K562 (cell line): Measurements from ENCODE around the gene PHYKPL.

Experiments
- ATF1 ChIP-seq, 2 experiments: fragments of 450-650 bp in 1 of 2; IDR thresholded peaks; 2 replicates each; pipeline ENCODE4 v1.6.1; 2016; ENCODE audit warnings: missing compliant biosample characterization in 1 of 2, missing genetic modification characterization in 1 of 2
- CHD4 ChIP-seq: fragments of 200-600 bp; sonication (generic); IDR thresholded peaks from 3 replicates; pipeline ENCODE4 v1.6.1; 2012; ENCODE audit warnings: low read depth, mild to moderate bottlenecking, mixed read lengths, low read length, inconsistent platforms; ENCODE audit not compliant: insufficient read depth, insufficient replicate concordance, poor library complexity, severe bottlenecking
- HDAC1 ChIP-seq, 2 experiments: fragments of 450-650 bp; IDR thresholded peaks; 2 replicates each; pipeline ENCODE4 v1.6.1; 2016 to 2017; ENCODE audit warnings: inconsistent platforms in 1 of 2, mild to moderate bottlenecking in 1 of 2, moderate library complexity in 1 of 2
- HDAC6 ChIP-seq: IDR thresholded peaks from 2 replicates; pipeline ENCODE4 v1.6.1; 2012; ENCODE audit warnings: low read depth, mild to moderate bottlenecking, control low read depth, inconsistent platforms, low read length, moderate library complexity
- NR1H2 ChIP-seq: sonication (generic); formaldehyde crosslinking; IDR thresholded peaks from 2 replicates; pipeline ENCODE4 v1.4.0; 2020; ENCODE audit warnings: mild to moderate bottlenecking, missing genetic modification reagents
- TCF7 ChIP-seq: sonication (generic); IDR thresholded peaks from 2 replicates; pipeline ENCODE4 v1.6.1; 2016; ENCODE audit warnings: antibody characterized with exemption, borderline replicate concordance
- ZBTB1 ChIP-seq: sonication (generic); formaldehyde crosslinking; IDR thresholded peaks from 2 replicates; pipeline ENCODE4 v1.8.1; 2023; ENCODE audit warnings: missing genetic modification reagents, low read depth, mild to moderate bottlenecking, borderline replicate concordance
- TF ChIP-seq, protein P1 (sequence below): fragments of 250-450 bp; sonication (Bioruptor Pico); IDR thresholded peaks from 2 replicates; pipeline ENCODE4 v1.8.0; 2021; ENCODE audit warnings: mild to moderate bottlenecking, moderate library complexity
- TF ChIP-seq, protein P2 (sequence below), 2 experiments: fragments of 450-650 bp; formaldehyde crosslinking in 1 of 2; IDR thresholded peaks; 2 replicates each; pipeline versions ENCODE4 v1.4.0 to v1.6.1; 2014 to 2020; ENCODE audit warnings: mild to moderate bottlenecking in 2 of 2, borderline replicate concordance in 1 of 2, low read depth in 1 of 2
- TF ChIP-seq, protein P3 (sequence below): fragments of 450-650 bp; IDR thresholded peaks from 2 replicates; pipeline ENCODE4 v1.6.1; 2016; ENCODE audit warnings: antibody characterized with exemption
- TF ChIP-seq, protein P4 (sequence below), 2 experiments: fragments of 450-650 bp in 1 of 2; sonication (generic) in 1 of 2; formaldehyde crosslinking in 1 of 2; IDR thresholded peaks in 1 of 2; conservative IDR thresholded peaks in 1 of 2; 2 replicates each; pipeline versions ENCODE4 v1.6.1 to v1.8.1; 2016 to 2023; ENCODE audit warnings: mild to moderate bottlenecking in 2 of 2, moderate library complexity in 2 of 2, inconsistent platforms in 1 of 2, missing genetic modification reagents in 1 of 2

DNA sequence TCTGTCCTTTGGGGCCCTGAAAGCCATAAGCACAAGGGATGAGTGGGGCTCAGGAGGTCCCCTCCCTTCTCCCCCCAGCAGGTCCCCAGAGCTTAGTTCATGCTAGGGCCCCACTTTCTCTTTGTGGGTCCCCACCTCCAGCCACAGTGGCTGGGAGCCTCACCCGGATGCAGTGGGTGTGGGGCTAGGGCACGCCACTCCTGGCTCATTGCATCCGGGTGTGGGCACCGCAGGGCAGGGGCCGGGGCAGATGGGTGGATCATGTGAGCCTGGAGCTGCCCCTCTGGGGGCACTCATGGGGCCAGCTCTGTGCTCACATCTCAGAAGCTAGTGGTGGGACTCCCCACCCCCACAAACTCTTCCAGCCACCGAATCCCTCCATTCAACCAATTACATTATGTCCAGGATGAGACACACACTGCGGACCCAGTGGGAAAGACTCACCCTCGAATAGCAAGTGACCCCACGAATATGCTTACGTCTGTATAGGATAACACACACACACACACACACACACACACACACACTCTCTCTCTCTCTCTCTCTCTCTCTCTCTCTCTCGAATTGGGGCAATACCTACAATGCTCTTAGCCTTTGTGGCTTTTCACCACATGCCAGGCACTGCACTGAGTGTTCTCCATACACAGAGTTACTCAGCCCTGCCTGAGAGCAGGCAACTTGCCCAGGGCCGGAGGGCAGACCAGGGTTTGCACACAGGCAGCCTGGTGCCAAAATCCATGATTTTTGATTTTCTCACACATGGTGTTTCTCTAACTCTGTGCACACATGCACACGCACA lies 16.8 kb upstream of the PHYKPL start:
- TF ChIP-seq HDAC6 = no peak
- no peak for TF ChIP-seq CHD4
- TF ChIP-seq, protein P1, sequence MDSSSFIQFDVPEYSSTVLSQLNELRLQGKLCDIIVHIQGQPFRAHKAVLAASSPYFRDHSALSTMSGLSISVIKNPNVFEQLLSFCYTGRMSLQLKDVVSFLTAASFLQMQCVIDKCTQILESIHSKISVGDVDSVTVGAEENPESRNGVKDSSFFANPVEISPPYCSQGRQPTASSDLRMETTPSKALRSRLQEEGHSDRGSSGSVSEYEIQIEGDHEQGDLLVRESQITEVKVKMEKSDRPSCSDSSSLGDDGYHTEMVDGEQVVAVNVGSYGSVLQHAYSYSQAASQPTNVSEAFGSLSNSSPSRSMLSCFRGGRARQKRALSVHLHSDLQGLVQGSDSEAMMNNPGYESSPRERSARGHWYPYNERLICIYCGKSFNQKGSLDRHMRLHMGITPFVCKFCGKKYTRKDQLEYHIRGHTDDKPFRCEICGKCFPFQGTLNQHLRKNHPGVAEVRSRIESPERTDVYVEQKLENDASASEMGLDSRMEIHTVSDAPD (CRISPR knock-in tag) = no peak
- TF ChIP-seq, protein P2, sequence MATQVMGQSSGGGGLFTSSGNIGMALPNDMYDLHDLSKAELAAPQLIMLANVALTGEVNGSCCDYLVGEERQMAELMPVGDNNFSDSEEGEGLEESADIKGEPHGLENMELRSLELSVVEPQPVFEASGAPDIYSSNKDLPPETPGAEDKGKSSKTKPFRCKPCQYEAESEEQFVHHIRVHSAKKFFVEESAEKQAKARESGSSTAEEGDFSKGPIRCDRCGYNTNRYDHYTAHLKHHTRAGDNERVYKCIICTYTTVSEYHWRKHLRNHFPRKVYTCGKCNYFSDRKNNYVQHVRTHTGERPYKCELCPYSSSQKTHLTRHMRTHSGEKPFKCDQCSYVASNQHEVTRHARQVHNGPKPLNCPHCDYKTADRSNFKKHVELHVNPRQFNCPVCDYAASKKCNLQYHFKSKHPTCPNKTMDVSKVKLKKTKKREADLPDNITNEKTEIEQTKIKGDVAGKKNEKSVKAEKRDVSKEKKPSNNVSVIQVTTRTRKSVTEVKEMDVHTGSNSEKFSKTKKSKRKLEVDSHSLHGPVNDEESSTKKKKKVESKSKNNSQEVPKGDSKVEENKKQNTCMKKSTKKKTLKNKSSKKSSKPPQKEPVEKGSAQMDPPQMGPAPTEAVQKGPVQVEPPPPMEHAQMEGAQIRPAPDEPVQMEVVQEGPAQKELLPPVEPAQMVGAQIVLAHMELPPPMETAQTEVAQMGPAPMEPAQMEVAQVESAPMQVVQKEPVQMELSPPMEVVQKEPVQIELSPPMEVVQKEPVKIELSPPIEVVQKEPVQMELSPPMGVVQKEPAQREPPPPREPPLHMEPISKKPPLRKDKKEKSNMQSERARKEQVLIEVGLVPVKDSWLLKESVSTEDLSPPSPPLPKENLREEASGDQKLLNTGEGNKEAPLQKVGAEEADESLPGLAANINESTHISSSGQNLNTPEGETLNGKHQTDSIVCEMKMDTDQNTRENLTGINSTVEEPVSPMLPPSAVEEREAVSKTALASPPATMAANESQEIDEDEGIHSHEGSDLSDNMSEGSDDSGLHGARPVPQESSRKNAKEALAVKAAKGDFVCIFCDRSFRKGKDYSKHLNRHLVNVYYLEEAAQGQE (IDR thresholded peaks at IDR 0.05; ENCODE audit: borderline replicate concordance) = no peak
- TF ChIP-seq, protein P2 (CRISPR knock-in tag; IDR thresholded peaks at IDR 0.05; ENCODE audit: low read depth) = no peak
- TF ChIP-seq ATF1 (CRISPR knock-in tag; IDR thresholded peaks at IDR 0.05) = no peak
- TF ChIP-seq ATF1 (tag; IDR thresholded peaks at IDR 0.05) = no peak
- TF ChIP-seq, protein P3, sequence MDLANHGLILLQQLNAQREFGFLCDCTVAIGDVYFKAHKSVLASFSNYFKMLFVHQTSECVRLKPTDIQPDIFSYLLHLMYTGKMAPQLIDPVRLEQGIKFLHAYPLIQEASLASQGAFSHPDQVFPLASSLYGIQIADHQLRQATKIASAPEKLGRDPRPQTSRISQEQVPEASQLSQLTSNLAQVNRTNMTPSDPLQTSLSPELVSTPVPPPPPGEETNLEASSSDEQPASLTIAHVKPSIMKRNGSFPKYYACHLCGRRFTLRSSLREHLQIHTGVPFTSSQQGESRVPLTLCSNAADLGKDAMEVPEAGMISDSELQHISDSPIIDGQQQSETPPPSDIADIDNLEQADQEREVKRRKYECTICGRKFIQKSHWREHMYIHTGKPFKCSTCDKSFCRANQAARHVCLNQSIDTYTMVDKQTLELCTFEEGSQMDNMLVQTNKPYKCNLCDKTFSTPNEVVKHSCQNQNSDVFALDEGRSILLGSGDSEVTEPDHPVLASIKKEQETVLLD = no peak
- no peak for TF ChIP-seq HDAC1 (IDR thresholded peaks at IDR 0.05)
- TF ChIP-seq ZBTB1 = no peak
- no peak for TF ChIP-seq NR1H2
- TF ChIP-seq, protein P4, sequence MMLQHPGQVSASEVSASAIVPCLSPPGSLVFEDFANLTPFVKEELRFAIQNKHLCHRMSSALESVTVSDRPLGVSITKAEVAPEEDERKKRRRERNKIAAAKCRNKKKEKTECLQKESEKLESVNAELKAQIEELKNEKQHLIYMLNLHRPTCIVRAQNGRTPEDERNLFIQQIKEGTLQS (IDR thresholded peaks at IDR 0.05) = no peak
- TF ChIP-seq, protein P4 (CRISPR knock-in tag; conservative IDR thresholded peaks at IDR 0.05) = no peak
- TF ChIP-seq TCF7 = no peak
